ENCODE data around the gene RASSF7. TPM values are rescaled to one million over a fixed set of nuclear protein-coding genes. Genes with fewer than 3 reads are reported as not detected.

Gene RASSF7
- total and polyA plus RNA-seq, 8 donors: 16.7 to 330 (median 94.9) TPM

- Histone ChIP-seq H3K9me3 (no peaks in the 10 kb centered on the region), H3K27ac (peak overlapping the region; percentile 91 to 94 (median 93)), H3K36me3 (peaks cover 4 to 8% (median 7%) of the 10 kb centered on the region in 4 donors), H3K4me3 (peak overlapping the region; percentile 71 to 98 (median 78)), H3K4me1 (peaks cover 42 to 72% (median 60%) of the 10 kb centered on the region in 4 donors), H3K27me3 (peaks cover 0 to 12% (median 4%) of the 10 kb centered on the region in 3 donors)
- TF ChIP-seq EP300 (IDR thresholded peaks at IDR 0.05) (no peak), CTCF (IDR thresholded peaks at IDR 0.05) (no peak), POLR2AphosphoS5 (IDR thresholded peaks at IDR 0.05) (no peak), POLR2A (IDR thresholded peaks at IDR 0.05) (no peak)
- WGBS, 5 donors: 2 to 7% (median 4%) methylated on average over 16 to 42 of the region's 48 CpGs
- intact Hi-C loops (cut with DNase I; ENCODE audit: low total_unique reads): no loop called here
- peak in 1 of 2 donors; percentile 35 for DNase-seq
Measured at GRCh38 chr11:576811-577610, 16.2 kb downstream of the RASSF7 start.

GRCh38 chr11:577611-577894 is 16.8 kb downstream of the RASSF7 start:
- intact Hi-C loops (cut with DNase I; ENCODE audit: low total_unique reads): no loop called here
- peaks cover 0 to 12% (median 4%) of the 10 kb centered on the region in 3 donors for H3K27me3 ChIP-seq
- H3K4me1 ChIP-seq: peaks cover 42 to 72% (median 60%) of the 10 kb centered on the region in 4 donors
- peaks cover 9 to 14% (median 13%) of the 10 kb centered on the region in 4 donors for H3K36me3 ChIP-seq
- no peaks in the 10 kb centered on the region for H3K9me3 ChIP-seq
- TF ChIP-seq POLR2A (IDR thresholded peaks at IDR 0.05): no peak
- no peak for TF ChIP-seq CTCF (IDR thresholded peaks at IDR 0.05)
- no peak for TF ChIP-seq EP300 (IDR thresholded peaks at IDR 0.05)
- TF ChIP-seq POLR2AphosphoS5 (IDR thresholded peaks at IDR 0.05): no peak
- 29 to 51% (median 36%) methylated on average over 6 of the region's 6 CpGs for WGBS, 5 donors
- DNase-seq: no peak
- H3K27ac ChIP-seq: peak overlapping the region in 2 of 5 donors; percentile 93 to 94
- peak overlapping the region; percentile 71 to 98 (median 78) for H3K4me3 ChIP-seq

GRCh38 chr11:578276-579035 is 17.7 kb downstream of the RASSF7 start:
- WGBS, 5 donors: 50 to 66% (median 58%) methylated on average over 17 to 21 of the region's 21 CpGs
- H3K4me1 ChIP-seq: peaks cover 42 to 72% (median 60%) of the 10 kb centered on the region in 4 donors

More at GRCh38 chr11:578276-579035, 17.7 kb downstream of the RASSF7 start:
- Histone ChIP-seq H3K36me3 (peaks cover 18 to 23% (median 22%) of the 10 kb centered on the region in 4 donors), H3K27me3 (peaks cover 0 to 12% (median 4%) of the 10 kb centered on the region in 3 donors), H3K9me3 (no peaks in the 10 kb centered on the region), H3K4me3 (peak overlapping the region in 2 of 4 donors; percentile 82 to 98), H3K27ac (no peak overlapping the region)
- DNase-seq: no peak
- no peak for TF ChIP-seq POLR2A (IDR thresholded peaks at IDR 0.05)
- no peak for TF ChIP-seq POLR2AphosphoS5 (IDR thresholded peaks at IDR 0.05)
- TF ChIP-seq EP300 (IDR thresholded peaks at IDR 0.05): no peak
- TF ChIP-seq CTCF (IDR thresholded peaks at IDR 0.05): no peak
- intact Hi-C loops (cut with DNase I; ENCODE audit: low total_unique reads): no loop called here
